Hematopoietic multipotent progenitor cell treated with erythropoietin and hydrocortisone succinate and interleukin-3 and kit ligand, for 4 days (in vitro differentiated cells): ENCODE results near the gene UGDH.

Source experiments
- DNase-seq: peaks from one replicate; pipeline ENCODE4 v3.0.0-alpha.2; 2015

The UGDH gene

DNA sequence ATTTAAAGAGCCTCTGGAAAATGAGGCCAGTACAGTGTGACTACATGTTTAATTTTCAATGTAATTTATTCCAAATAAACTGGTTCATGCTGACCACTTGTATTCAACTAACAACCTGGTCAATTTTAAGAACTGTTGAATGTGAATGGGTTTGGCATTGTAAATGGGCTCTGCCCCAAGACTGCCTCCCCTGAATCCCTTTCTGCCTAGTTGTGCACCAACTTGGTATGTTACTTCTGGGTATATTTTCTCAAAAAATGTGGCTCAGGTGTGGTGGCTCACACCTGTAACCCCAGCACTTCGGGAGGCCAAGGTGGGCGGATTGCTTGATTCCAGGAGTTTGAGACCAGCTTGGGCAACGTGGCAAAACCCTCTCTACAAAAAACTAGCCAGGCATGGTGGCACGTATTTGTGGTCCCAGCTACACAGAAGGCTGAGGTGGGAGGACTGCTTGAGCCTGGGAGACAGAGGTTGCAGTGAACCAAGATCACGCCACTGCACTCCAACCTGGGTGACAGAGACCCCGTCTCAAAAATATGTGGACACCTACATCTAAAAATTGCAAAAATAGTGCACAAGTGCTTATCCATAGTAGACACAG lies 75.7 kb downstream of the UGDH start:
- no peak for DNase-seq

DNA sequence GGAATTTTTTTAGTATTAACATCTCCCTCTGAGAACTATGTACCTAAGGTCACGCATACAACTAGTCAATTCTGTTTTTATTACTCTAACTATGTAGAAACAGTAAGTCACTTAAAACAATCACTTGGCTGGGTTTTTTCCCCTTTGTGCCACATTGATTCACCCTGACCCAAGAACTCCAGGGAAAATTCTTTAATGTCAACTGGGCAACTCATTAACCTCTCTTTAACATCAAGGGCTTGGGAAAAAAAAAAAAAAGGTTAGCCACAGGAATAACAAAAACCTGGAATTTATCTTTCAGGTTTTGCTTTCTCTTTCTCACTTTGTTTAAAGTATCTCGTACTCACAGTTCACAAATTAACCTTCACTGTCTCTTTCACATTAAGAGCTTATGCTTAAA lies 76.6 kb downstream of the UGDH start:
- DNase-seq: no peak
